Peyer's patch (tissue), 4 donors: Measurements from ENCODE around the gene TMEM150A.

Experiments used
- CTCF ChIP-seq, 6 experiments: fragments of 450-650 bp in 4 of 6; fragments of 200-600 bp in 2 of 6; sonication (generic) in 1 of 6; IDR thresholded peaks; one replicate each; pipeline ENCODE4 v1.5.1; 2017 to 2019; ENCODE audit warnings: antibody characterized with exemption in 6 of 6, mild to moderate bottlenecking in 3 of 6, moderate library complexity in 1 of 6
- POLR2A ChIP-seq, 2 donors: fragments of 450-650 bp; IDR thresholded peaks; one replicate each; pipeline ENCODE4 v1.5.1; 2017; ENCODE audit warnings: antibody characterized with exemption in 2 of 2, mild to moderate bottlenecking in 2 of 2, moderate library complexity in 2 of 2

- TF ChIP-seq CTCF (IDR thresholded peaks at IDR 0.05) (no peak), POLR2A (IDR thresholded peaks at IDR 0.05) (no peak)
Measured at GRCh38 chr2:85577063-85577385, 25.5 kb downstream of the TMEM150A start.
